Measurements from ENCODE around the gene CIB1. TPM values are rescaled to one million over a fixed set of nuclear protein-coding genes. Genes with fewer than 3 reads are reported as not detected.
A peak's percentile ranks its signal among the peaks of the same experiment; 100 is the strongest.

Gene CIB1
- total and polyA plus RNA-seq, 10 of the 15 experiments (the other 5 are each of a cell fraction or from before 2014, with no cell fraction given), result 10.8 to 155 (median 81.9) TPM

- no peak for TF ChIP-seq E2F8 (IDR thresholded peaks at IDR 0.05; ENCODE audit: low read depth, partially characterized antibody)
- TF ChIP-seq NKRF (conservative IDR thresholded peaks at IDR 0.05), result peak; percentile 62; the same call in 1 of the 2 replicates
- no peak for TF ChIP-seq CEBPB (IDR thresholded peaks at IDR 0.05; ENCODE audit: borderline replicate concordance in 1 of 2, low read depth in 2 of 2, low read length in 2 of 2)
- no peak for TF ChIP-seq SMC3 (IDR thresholded peaks at IDR 0.05; ENCODE audit: borderline replicate concordance, low read length)
- TF ChIP-seq ATF3 (IDR thresholded peaks at IDR 0.05; ENCODE audit: borderline replicate concordance, extremely low read depth, low read depth, low read length), result no peak
- TF ChIP-seq HCFC1 (IDR thresholded peaks at IDR 0.05; ENCODE audit: low read length), result no peak
- TF ChIP-seq RELA (IDR thresholded peaks at IDR 0.05; ENCODE audit: borderline replicate concordance, partially characterized antibody), result peak; percentile 41
- TF ChIP-seq FOXK2 (IDR thresholded peaks at IDR 0.05), result no peak
- peak; percentile 22 for TF ChIP-seq SP1 (IDR thresholded peaks at IDR 0.05; ENCODE audit: low read depth, low read length)
- TF ChIP-seq BHLHE40 (IDR thresholded peaks at IDR 0.05; ENCODE audit: borderline replicate concordance in 1 of 2, low read depth in 2 of 2, low read length in 1 of 2), result peak in 1 of 2 experiments; percentile 92; a peak in 2 of 4 replicates
- TF ChIP-seq BACH1 (IDR thresholded peaks at IDR 0.05; ENCODE audit: borderline replicate concordance), result peak; percentile 56; the same call in 1 of the 2 replicates
- no peak; the same call in 1 of the 2 replicates for TF ChIP-seq TAF1 (IDR thresholded peaks at IDR 0.05; ENCODE audit: borderline replicate concordance, low read depth, low read length)
- peak; percentile 60; the same call in 1 of the 2 replicates for TF ChIP-seq IKZF1 (conservative IDR thresholded peaks at IDR 0.05)
- peak; percentile 11 for TF ChIP-seq E4F1 (IDR thresholded peaks at IDR 0.05; ENCODE audit: borderline replicate concordance, partially characterized antibody)
- TF ChIP-seq FOXM1 (IDR thresholded peaks at IDR 0.05; ENCODE audit: low read depth, low read length), result no peak
- no peak for TF ChIP-seq JUNB (IDR thresholded peaks at IDR 0.05)
- TF ChIP-seq RFX5 (IDR thresholded peaks at IDR 0.05; ENCODE audit: low read depth, low read length), result no peak
- TF ChIP-seq SMARCA5 (IDR thresholded peaks at IDR 0.05), result no peak
- peak; percentile 90 for TF ChIP-seq GATAD2B (conservative IDR thresholded peaks at IDR 0.05; ENCODE audit: low read depth)
- no peak for TF ChIP-seq RCOR1 (conservative IDR thresholded peaks at IDR 0.05; ENCODE audit: low read depth, low read length)
These were observed 32.4 kb downstream of the CIB1 start, which contains the start of gene SEMA4B (continued) for GRCh38 chr15:90201130-90201943.
